Measurements from ENCODE around the gene TBC1D5. TPM values are rescaled to one million over a fixed set of nuclear protein-coding genes. Genes with fewer than 3 reads are reported as not detected.
"Not testable (repeated sequence)": the region's sequence is repeated elsewhere in the genome, so short reads cannot be mapped to it uniquely, and the experiment has no call there.

The TBC1D5 gene
- polyA plus RNA-seq, 1 experiment, result 44.6 TPM

GRCh38 chr3:17726313-17726712 is 16.1 kb downstream of the TBC1D5 start:
- DNase-seq (ENCODE audit: low read depth, low spot score), result no peak

GRCh38 chr3:17725844-17726243 is 16.6 kb downstream of the TBC1D5 start:
- CTCF ChIA-PET; H3K9me3 ChIP-seq (ENCODE audit: control insufficient read depth, insufficient read depth, low read length); DNase-seq (ENCODE audit: low read depth, low spot score); H3K27ac ChIP-seq (ENCODE audit: low read depth, low read length); H3K27me3 ChIP-seq (ENCODE audit: control insufficient read depth, insufficient read depth, low read length); H3K4me3 ChIP-seq (ENCODE audit: low read depth, low read length); POLR2A ChIA-PET: not testable (repeated sequence)

More at GRCh38 chr3:17726313-17726712, 16.1 kb downstream of the TBC1D5 start:
- CTCF ChIA-PET, result no interaction called here
- Histone ChIP-seq H3K27me3 (ENCODE audit: control insufficient read depth, insufficient read depth, low read length) (no peaks in the 10 kb centered on the region), H3K9me3 (ENCODE audit: control insufficient read depth, insufficient read depth, low read length) (no peaks in the 10 kb centered on the region; the same call in 1 of the 2 replicates), H3K4me3 (ENCODE audit: low read depth, low read length) (no peak overlapping the region), H3K27ac (ENCODE audit: low read depth, low read length) (no peak overlapping the region)
- TF ChIP-seq, protein P1, sequence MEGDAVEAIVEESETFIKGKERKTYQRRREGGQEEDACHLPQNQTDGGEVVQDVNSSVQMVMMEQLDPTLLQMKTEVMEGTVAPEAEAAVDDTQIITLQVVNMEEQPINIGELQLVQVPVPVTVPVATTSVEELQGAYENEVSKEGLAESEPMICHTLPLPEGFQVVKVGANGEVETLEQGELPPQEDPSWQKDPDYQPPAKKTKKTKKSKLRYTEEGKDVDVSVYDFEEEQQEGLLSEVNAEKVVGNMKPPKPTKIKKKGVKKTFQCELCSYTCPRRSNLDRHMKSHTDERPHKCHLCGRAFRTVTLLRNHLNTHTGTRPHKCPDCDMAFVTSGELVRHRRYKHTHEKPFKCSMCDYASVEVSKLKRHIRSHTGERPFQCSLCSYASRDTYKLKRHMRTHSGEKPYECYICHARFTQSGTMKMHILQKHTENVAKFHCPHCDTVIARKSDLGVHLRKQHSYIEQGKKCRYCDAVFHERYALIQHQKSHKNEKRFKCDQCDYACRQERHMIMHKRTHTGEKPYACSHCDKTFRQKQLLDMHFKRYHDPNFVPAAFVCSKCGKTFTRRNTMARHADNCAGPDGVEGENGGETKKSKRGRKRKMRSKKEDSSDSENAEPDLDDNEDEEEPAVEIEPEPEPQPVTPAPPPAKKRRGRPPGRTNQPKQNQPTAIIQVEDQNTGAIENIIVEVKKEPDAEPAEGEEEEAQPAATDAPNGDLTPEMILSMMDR (IDR thresholded peaks at IDR 0.05; ENCODE audit: low read depth, low read length), result no peak
- POLR2A ChIA-PET, result no interaction called here

- Histone ChIP-seq H3K27ac (ENCODE audit: low read depth, low read length) (no peak overlapping the region), H3K4me3 (ENCODE audit: low read depth, low read length) (no peak overlapping the region), H3K9me3 (ENCODE audit: control insufficient read depth, insufficient read depth, low read length) (no peaks in the 10 kb centered on the region), H3K27me3 (ENCODE audit: control insufficient read depth, insufficient read depth, low read length) (no peaks in the 10 kb centered on the region)
- no peak for DNase-seq (ENCODE audit: low read depth, low spot score)
- TF ChIP-seq, protein P1 (IDR thresholded peaks at IDR 0.05; ENCODE audit: low read depth, low read length), result no peak
- ChIA-PET CTCF (no interaction called here), POLR2A (no interaction called here)
Measured at GRCh38 chr3:17724948-17725347, 17.5 kb downstream of the TBC1D5 start.

- H3K27ac ChIP-seq (ENCODE audit: low read depth, low read length), result no peak overlapping the region
- TF ChIP-seq, protein P1 (IDR thresholded peaks at IDR 0.05; ENCODE audit: low read depth, low read length), result no peak
- H3K27me3 ChIP-seq (ENCODE audit: control insufficient read depth, insufficient read depth, low read length), result no peaks in the 10 kb centered on the region
- POLR2A ChIA-PET, result no interaction called here
- no peaks in the 10 kb centered on the region for H3K9me3 ChIP-seq (ENCODE audit: control insufficient read depth, insufficient read depth, low read length)
- no peak overlapping the region for H3K4me3 ChIP-seq (ENCODE audit: low read depth, low read length)
- DNase-seq (ENCODE audit: low read depth, low spot score), result no peak
- CTCF ChIA-PET, result no interaction called here
Measured at GRCh38 chr3:17724122-17724521, 18.3 kb downstream of the TBC1D5 start.

DNA sequence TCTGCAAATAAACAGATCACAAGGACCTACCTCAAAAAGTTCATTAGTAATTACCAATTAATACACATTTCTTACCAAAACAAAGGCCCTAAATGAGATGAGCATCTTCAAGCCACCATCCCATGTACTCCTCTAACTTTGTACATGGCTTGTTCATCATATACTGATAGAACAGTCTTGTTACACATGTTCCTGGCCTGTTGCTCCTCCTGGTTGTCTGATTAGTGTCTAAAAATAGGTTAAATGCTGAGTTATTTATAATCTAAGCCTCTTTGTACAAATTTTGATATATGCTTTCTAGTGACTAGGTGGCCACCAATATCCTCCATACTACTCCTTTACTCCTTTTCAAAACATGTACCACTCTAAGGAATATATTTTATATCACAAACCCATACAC is 25.0 kb downstream of the TBC1D5 start:
- DNase-seq (ENCODE audit: low read depth, low spot score), result no peak
- H3K9me3 ChIP-seq (ENCODE audit: control insufficient read depth, insufficient read depth, low read length), result peaks cover 10% of the 10 kb centered on the region; the same call in 1 of the 2 replicates
- CTCF ChIA-PET, result no interaction called here
- no peak overlapping the region for H3K4me3 ChIP-seq (ENCODE audit: low read depth, low read length)
- no peak overlapping the region for H3K27ac ChIP-seq (ENCODE audit: low read depth, low read length)
- POLR2A ChIA-PET, result no interaction called here
- H3K27me3 ChIP-seq (ENCODE audit: control insufficient read depth, insufficient read depth, low read length), result no peaks in the 10 kb centered on the region
- TF ChIP-seq, protein P1 (IDR thresholded peaks at IDR 0.05; ENCODE audit: low read depth, low read length), result no peak

DNA sequence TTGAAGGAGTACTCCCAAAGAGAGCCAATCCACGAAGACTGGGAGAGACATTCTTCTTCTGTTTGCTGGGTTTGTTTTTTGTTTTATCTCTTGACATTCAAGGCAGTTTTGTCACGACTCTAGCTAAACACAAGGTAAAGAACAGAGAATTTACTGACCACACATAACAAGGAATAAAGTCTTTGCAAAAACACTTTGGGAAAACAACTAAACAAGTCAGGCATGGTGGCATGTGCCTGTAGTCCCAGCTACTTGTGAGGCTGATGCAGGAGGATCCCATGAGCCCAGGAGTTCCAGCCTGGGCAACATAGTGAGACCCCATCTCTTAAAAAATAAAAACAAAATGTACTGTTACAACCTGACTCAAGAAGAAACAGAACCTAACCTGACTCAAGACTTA is 28.0 kb downstream of the TBC1D5 start:
- no peak for DNase-seq (ENCODE audit: low read depth, low spot score)
- Histone ChIP-seq H3K9me3 (ENCODE audit: control insufficient read depth, insufficient read depth, low read length) (peaks cover 10% of the 10 kb centered on the region; the same call in 1 of the 2 replicates), H3K27ac (ENCODE audit: low read depth, low read length) (no peak overlapping the region), H3K27me3 (ENCODE audit: control insufficient read depth, insufficient read depth, low read length) (no peaks in the 10 kb centered on the region), H3K4me3 (ENCODE audit: low read depth, low read length) (no peak overlapping the region)
- ChIA-PET CTCF (interaction anchor here (1.3 kb wide), 1 partner anchor 69 kb away, joined by 4 read pairs; no protein-coding TSS in a partner anchor), POLR2A (no interaction called here)
- TF ChIP-seq, protein P1 (IDR thresholded peaks at IDR 0.05; ENCODE audit: low read depth, low read length), result no peak

Data from AG04450 (cell line).